ENCODE measurements around the gene GYG1.
"Not testable (repeated sequence)": the region's sequence is repeated elsewhere in the genome, so short reads cannot be mapped to it uniquely, and the experiment has no call there.

Gene GYG1

DNA sequence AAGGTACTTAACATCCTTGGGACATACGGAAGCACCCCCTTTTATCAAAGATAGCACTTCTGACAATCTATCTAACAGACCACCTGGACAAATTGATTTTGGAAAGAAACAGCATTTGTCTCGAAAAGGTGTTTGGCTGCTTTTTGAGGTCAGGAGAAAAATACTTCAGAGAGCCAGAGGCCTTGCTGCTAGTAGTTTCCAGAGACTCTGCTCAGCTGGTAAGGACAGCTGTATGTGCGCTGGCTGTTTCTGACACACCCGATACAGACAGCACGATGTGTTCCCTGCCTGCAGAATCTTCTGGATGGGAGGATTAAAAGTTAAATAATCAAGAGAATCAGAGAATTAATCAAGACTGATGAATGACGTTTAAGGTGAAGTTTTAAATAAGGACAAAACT, 15.6 kb upstream of the GYG1 start:
- Histone ChIP-seq H3K27me3 (ENCODE audit: insufficient read depth, low read length) (0 out of 2 replicates have a peak, but pooled peaks cover 5% of the 10 kb centered on the region), H3K79me2 (ENCODE audit: insufficient read depth, low read length) (no peaks in the 10 kb centered on the region), H3K4me2 (ENCODE audit: low read length) (no peak overlapping the region)

DNA sequence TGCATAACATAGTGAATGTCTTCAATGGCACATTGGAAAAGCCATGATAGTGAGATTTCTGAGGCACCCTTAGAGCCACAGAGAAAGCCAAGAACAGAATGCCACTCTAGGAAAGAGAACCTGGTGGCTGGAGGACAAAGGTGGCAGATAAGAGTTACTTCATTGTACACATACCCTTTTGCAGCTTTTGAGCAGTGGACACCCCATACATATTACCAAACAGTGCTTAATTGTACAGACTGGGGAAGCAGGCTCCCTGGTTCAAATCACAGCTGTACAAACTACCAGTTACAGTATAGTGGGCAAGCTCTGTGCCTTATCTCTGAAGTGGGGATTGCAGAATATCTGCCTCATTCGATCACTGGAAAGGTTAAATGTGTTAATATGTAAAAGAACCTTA, 10.1 kb upstream of the GYG1 start:
- Histone ChIP-seq H3K4me2 (ENCODE audit: low read length) (no peak overlapping the region), H3K9me2 (ENCODE audit: low read depth, low read length) (no peaks in the 10 kb centered on the region), H2AFZ (ENCODE audit: low read length) (no peak overlapping the region), H3K4me1 (ENCODE audit: insufficient read depth, low read length, severe bottlenecking) (no peaks in the 10 kb centered on the region), H3K4me3 (ENCODE audit: low read depth, low read length, poor library complexity, severe bottlenecking) (no peak overlapping the region), H3K27ac (ENCODE audit: low read depth, low read length, poor library complexity, severe bottlenecking) (no peak overlapping the region), H3K9ac (ENCODE audit: low read length) (no peak overlapping the region), H3K27me3 (ENCODE audit: insufficient read depth, low read length) (0 out of 2 replicates have a peak, but pooled peaks cover 5% of the 10 kb centered on the region), H3K36me3 (ENCODE audit: insufficient read depth, low read length) (no peaks in the 10 kb centered on the region), H4K20me1 (ENCODE audit: insufficient read depth, low read length) (no peaks in the 10 kb centered on the region), H3K79me2 (ENCODE audit: insufficient read depth, low read length) (no peaks in the 10 kb centered on the region), H3F3A (ENCODE audit: insufficient read depth, low read length) (no peaks in the 10 kb centered on the region), H3K9me3 (ENCODE audit: low read length) (no peaks in the 10 kb centered on the region)
- TF ChIP-seq EZH2 (IDR thresholded peaks at IDR 0.05; ENCODE audit: borderline replicate concordance, low read length) (no peak), CTCF (IDR thresholded peaks at IDR 0.05; ENCODE audit: low read length) (no peak)

More for the DNA sequence above, 15.6 kb upstream of the GYG1 start:
- Histone ChIP-seq H2AFZ (ENCODE audit: low read length) (no peak overlapping the region), H3K9ac (ENCODE audit: low read length) (no peak overlapping the region), H3K9me2 (ENCODE audit: low read depth, low read length) (no peaks in the 10 kb centered on the region), H3K36me3 (ENCODE audit: insufficient read depth, low read length) (no peaks in the 10 kb centered on the region), H3K9me3 (ENCODE audit: low read length) (no peaks in the 10 kb centered on the region), H3K4me1 (ENCODE audit: insufficient read depth, low read length, severe bottlenecking) (no peaks in the 10 kb centered on the region), H3F3A (ENCODE audit: insufficient read depth, low read length) (no peaks in the 10 kb centered on the region), H4K20me1 (ENCODE audit: insufficient read depth, low read length) (no peaks in the 10 kb centered on the region), H3K4me3 (ENCODE audit: low read depth, low read length, poor library complexity, severe bottlenecking) (no peak overlapping the region), H3K27ac (ENCODE audit: low read depth, low read length, poor library complexity, severe bottlenecking) (no peak overlapping the region)
- TF ChIP-seq EZH2 (IDR thresholded peaks at IDR 0.05; ENCODE audit: borderline replicate concordance, low read length) (no peak), CTCF (IDR thresholded peaks at IDR 0.05; ENCODE audit: low read length) (no peak)

DNA sequence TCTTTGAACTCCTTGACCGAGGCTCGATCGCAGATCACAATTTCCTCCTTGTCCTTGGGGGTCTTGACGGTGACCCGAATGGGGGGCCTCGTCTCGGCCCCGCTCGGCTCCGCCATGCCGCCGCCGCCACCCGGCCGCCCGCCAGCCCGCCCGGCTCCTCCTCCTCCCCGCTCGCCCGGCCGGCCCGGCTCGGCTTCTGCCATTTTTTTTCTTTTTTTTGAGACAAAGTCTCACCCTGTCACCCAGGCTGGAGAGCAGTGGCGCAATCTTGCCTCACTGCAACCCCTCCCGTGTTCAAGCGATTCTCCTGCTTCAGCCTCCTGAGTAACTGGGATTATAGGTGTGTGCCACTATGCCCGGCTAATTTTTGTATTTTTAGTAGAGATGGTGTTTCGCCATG, 3.8 kb upstream of the GYG1 start:
- H3K9me3 ChIP-seq (ENCODE audit: low read length); H3K79me2 ChIP-seq (ENCODE audit: insufficient read depth, low read length); H3K27ac ChIP-seq (ENCODE audit: low read depth, low read length, poor library complexity, severe bottlenecking); H3K36me3 ChIP-seq (ENCODE audit: insufficient read depth, low read length); H3K27me3 ChIP-seq (ENCODE audit: insufficient read depth, low read length); H3F3A ChIP-seq (ENCODE audit: insufficient read depth, low read length); H4K20me1 ChIP-seq (ENCODE audit: insufficient read depth, low read length); H3K9ac ChIP-seq (ENCODE audit: low read length); H3K4me3 ChIP-seq (ENCODE audit: low read depth, low read length, poor library complexity, severe bottlenecking); H3K4me2 ChIP-seq (ENCODE audit: low read length); H2AFZ ChIP-seq (ENCODE audit: low read length); H3K9me2 ChIP-seq (ENCODE audit: low read depth, low read length): not testable (repeated sequence)
- H3K4me1 ChIP-seq (ENCODE audit: insufficient read depth, low read length, severe bottlenecking): peaks cover 12% of the 10 kb centered on the region

GRCh38 chr3:148990236-148990635, 1.1 kb upstream of the GYG1 start:
- no peak for TF ChIP-seq EZH2 (IDR thresholded peaks at IDR 0.05; ENCODE audit: borderline replicate concordance, low read length)
- no peak for TF ChIP-seq CTCF (IDR thresholded peaks at IDR 0.05; ENCODE audit: low read length)
- no peaks in the 10 kb centered on the region for H3K27me3 ChIP-seq (ENCODE audit: insufficient read depth, low read length)
- no peaks in the 10 kb centered on the region for H3F3A ChIP-seq (ENCODE audit: insufficient read depth, low read length)
- no peaks in the 10 kb centered on the region for H4K20me1 ChIP-seq (ENCODE audit: insufficient read depth, low read length)
- H3K9me3 ChIP-seq (ENCODE audit: low read length): no peaks in the 10 kb centered on the region
- H2AFZ ChIP-seq (ENCODE audit: low read length): no peak overlapping the region
- H3K9ac ChIP-seq (ENCODE audit: low read length): no peak overlapping the region
- no peak overlapping the region for H3K4me2 ChIP-seq (ENCODE audit: low read length)
- no peak overlapping the region for H3K27ac ChIP-seq (ENCODE audit: low read depth, low read length, poor library complexity, severe bottlenecking)
- no peaks in the 10 kb centered on the region for H3K79me2 ChIP-seq (ENCODE audit: insufficient read depth, low read length)
- H3K9me2 ChIP-seq (ENCODE audit: low read depth, low read length): no peaks in the 10 kb centered on the region
- peaks cover 13% of the 10 kb centered on the region; the same call in 1 of the 2 replicates for H3K36me3 ChIP-seq (ENCODE audit: insufficient read depth, low read length)
- H3K4me1 ChIP-seq (ENCODE audit: insufficient read depth, low read length, severe bottlenecking): peaks cover 24% of the 10 kb centered on the region
- H3K4me3 ChIP-seq (ENCODE audit: low read depth, low read length, poor library complexity, severe bottlenecking): no peak overlapping the region
